Effector memory CD4-positive, alpha-beta T cell (primary cell): ENCODE data around the gene NPAS2.

Experiments
- DNase-seq, 3 donors: peaks; one replicate each; pipeline ENCODE4 v3.0.0-alpha.2; 2020
- H3K27ac ChIP-seq: 2 replicates; pipeline ENCODE4 v1.7.0; 2013; ENCODE audit warnings: mild to moderate bottlenecking, low read length, moderate library complexity; ENCODE audit not compliant: insufficient read depth, poor library complexity, severe bottlenecking
- H3K27me3 ChIP-seq: replicated peaks from 2 replicates; pipeline ENCODE4 v1.7.0; 2013; ENCODE audit warnings: mild to moderate bottlenecking, low read length; ENCODE audit not compliant: insufficient read depth, control insufficient read depth, poor library complexity, severe bottlenecking
- H3K36me3 ChIP-seq: 2 replicates; pipeline ENCODE4 v1.7.0; 2013; ENCODE audit warnings: mild to moderate bottlenecking, low read length, moderate library complexity; ENCODE audit not compliant: control insufficient read depth, insufficient read depth
- H3K4me1 ChIP-seq: 2 replicates; pipeline ENCODE4 v1.7.0; 2013; ENCODE audit warnings: low read length, mild to moderate bottlenecking; ENCODE audit not compliant: control insufficient read depth, insufficient read depth, poor library complexity, severe bottlenecking
- H3K4me3 ChIP-seq: 2 replicates; pipeline ENCODE4 v1.7.0; 2013; ENCODE audit warnings: low read length, low read depth, mild to moderate bottlenecking; ENCODE audit not compliant: insufficient read depth, poor library complexity, severe bottlenecking
- H3K9me3 ChIP-seq: 2 replicates; pipeline ENCODE4 v1.7.0; 2013; ENCODE audit warnings: mild to moderate bottlenecking, low read length, moderate library complexity; ENCODE audit not compliant: control insufficient read depth

NPAS2 gene

GRCh38 chr2:100988630-100989417, 168.9 kb downstream of the NPAS2 start:
- DNase-seq = no peak
- no peak overlapping the region for H3K4me3 ChIP-seq
- no peaks in the 10 kb centered on the region for H3K9me3 ChIP-seq
- no peaks in the 10 kb centered on the region for H3K27me3 ChIP-seq
- no peaks in the 10 kb centered on the region for H3K36me3 ChIP-seq
- no peaks in the 10 kb centered on the region for H3K4me1 ChIP-seq
- H3K27ac ChIP-seq = no peak overlapping the region

GRCh38 chr2:100989666-100990065, 169.7 kb downstream of the NPAS2 start:
- Histone ChIP-seq H3K36me3 (no peaks in the 10 kb centered on the region), H3K9me3 (no peaks in the 10 kb centered on the region), H3K4me3 (no peak overlapping the region), H3K27me3 (no peaks in the 10 kb centered on the region), H3K27ac (no peak overlapping the region), H3K4me1 (no peaks in the 10 kb centered on the region)
- DNase-seq = no peak

GRCh38 chr2:100990166-100990565, 170.2 kb downstream of the NPAS2 start:
- no peak overlapping the region for H3K27ac ChIP-seq
- no peak overlapping the region for H3K4me3 ChIP-seq
- no peaks in the 10 kb centered on the region for H3K36me3 ChIP-seq
- no peak for DNase-seq
- H3K9me3 ChIP-seq = no peaks in the 10 kb centered on the region
- no peaks in the 10 kb centered on the region for H3K4me1 ChIP-seq
- no peaks in the 10 kb centered on the region for H3K27me3 ChIP-seq

- H3K9me3 ChIP-seq = no peaks in the 10 kb centered on the region
These were observed 170.9 kb downstream of the NPAS2 start for GRCh38 chr2:100990650-100991403.

GRCh38 chr2:100991404-100991773, 171.4 kb downstream of the NPAS2 start:
- Histone ChIP-seq H3K4me3 (no peak overlapping the region), H3K36me3 (no peaks in the 10 kb centered on the region), H3K4me1 (no peaks in the 10 kb centered on the region), H3K27me3 (no peaks in the 10 kb centered on the region), H3K27ac (no peak overlapping the region), H3K9me3 (no peaks in the 10 kb centered on the region)
- DNase-seq = no peak

More at GRCh38 chr2:100990650-100991403, 170.9 kb downstream of the NPAS2 start:
- no peaks in the 10 kb centered on the region for H3K27me3 ChIP-seq
- no peaks in the 10 kb centered on the region for H3K4me1 ChIP-seq
- no peak for DNase-seq
- H3K27ac ChIP-seq = no peak overlapping the region
- H3K4me3 ChIP-seq = no peak overlapping the region
- H3K36me3 ChIP-seq = no peaks in the 10 kb centered on the region

GRCh38 chr2:100992262-100992661, 172.3 kb downstream of the NPAS2 start:
- Histone ChIP-seq H3K36me3 (no peaks in the 10 kb centered on the region), H3K27ac (no peak overlapping the region), H3K9me3 (no peaks in the 10 kb centered on the region), H3K27me3 (no peaks in the 10 kb centered on the region), H3K4me3 (no peak overlapping the region), H3K4me1 (no peaks in the 10 kb centered on the region)
- DNase-seq = no peak

- H3K27ac ChIP-seq = no peak overlapping the region
- no peaks in the 10 kb centered on the region for H3K27me3 ChIP-seq
- no peaks in the 10 kb centered on the region for H3K4me1 ChIP-seq
- no peak overlapping the region for H3K4me3 ChIP-seq
- no peak for DNase-seq
- no peaks in the 10 kb centered on the region for H3K9me3 ChIP-seq
- no peaks in the 10 kb centered on the region for H3K36me3 ChIP-seq
These were observed 173.4 kb downstream of the NPAS2 start for GRCh38 chr2:100993294-100993693.

GRCh38 chr2:100995309-100996075, 175.6 kb downstream of the NPAS2 start:
- H3K9me3 ChIP-seq = no peaks in the 10 kb centered on the region
- H3K36me3 ChIP-seq = no peaks in the 10 kb centered on the region
- no peaks in the 10 kb centered on the region for H3K4me1 ChIP-seq
- no peak overlapping the region for H3K27ac ChIP-seq
- no peak overlapping the region for H3K4me3 ChIP-seq
- no peaks in the 10 kb centered on the region for H3K27me3 ChIP-seq
- DNase-seq = no peak

GRCh38 chr2:100997509-100998234, 177.7 kb downstream of the NPAS2 start:
- no peak overlapping the region for H3K4me3 ChIP-seq
- H3K9me3 ChIP-seq = no peaks in the 10 kb centered on the region
- H3K4me1 ChIP-seq = peaks cover 4% of the 10 kb centered on the region
- no peaks in the 10 kb centered on the region for H3K27me3 ChIP-seq
- no peak for DNase-seq
- no peak overlapping the region for H3K27ac ChIP-seq
- H3K36me3 ChIP-seq = no peaks in the 10 kb centered on the region
